ENCODE measurements around the gene KY. TPM values are rescaled to one million over a fixed set of nuclear protein-coding genes. Genes with fewer than 3 reads are reported as not detected.

Gene KY
- total and polyA plus RNA-seq, 4 donors: 0.05 to 0.08 TPM; not detected in 2

GRCh38 chr3:134658555-134658954 lies 7.7 kb upstream of the KY start:
- TF ChIP-seq FOXA2 (IDR thresholded peaks at IDR 0.05): no peak
- Histone ChIP-seq H3K9me3 (ENCODE audit: control insufficient read depth in 4 of 4, low read length in 3 of 4) (peaks cover 0 to 4% (median 1%) of the 10 kb centered on the region in 4 donors), H3K27ac (ENCODE audit: low read depth in 1 of 2, low read length in 2 of 2) (no peak overlapping the region), H3K4me1 (ENCODE audit: control insufficient read depth in 4 of 4, insufficient read depth in 4 of 4, low read length in 3 of 4) (no peaks in the 10 kb centered on the region), H3K4me3 (ENCODE audit: low read depth in 1 of 3, low read length in 3 of 3) (no peak overlapping the region), H3K9ac (ENCODE audit: low read depth in 1 of 2, low read length in 2 of 2) (no peak overlapping the region), H3K27me3 (ENCODE audit: control insufficient read depth in 4 of 4, insufficient read depth in 4 of 4, low read length in 3 of 4) (no peaks in the 10 kb centered on the region), H3K36me3 (ENCODE audit: control insufficient read depth in 4 of 4, insufficient read depth in 3 of 4, low read depth in 1 of 4, low read length in 3 of 4) (no peaks in the 10 kb centered on the region)
- no peak for DNase-seq (ENCODE audit: low spot score)
- WGBS: 80% methylated on average over 5 of the region's 5 CpGs

GRCh38 chr3:134656211-134656800 lies 5.5 kb upstream of the KY start:
- Histone ChIP-seq H3K9ac (ENCODE audit: low read depth in 1 of 2, low read length in 2 of 2) (no peak overlapping the region), H3K9me3 (ENCODE audit: control insufficient read depth in 4 of 4, low read length in 3 of 4) (peaks cover 0 to 2% (median 0%) of the 10 kb centered on the region in 4 donors), H3K4me3 (ENCODE audit: low read depth in 1 of 3, low read length in 3 of 3) (no peak overlapping the region), H3K4me1 (ENCODE audit: control insufficient read depth in 4 of 4, insufficient read depth in 4 of 4, low read length in 3 of 4) (peaks cover 0 to 2% (median under 1%) of the 10 kb centered on the region in 4 donors), H3K27ac (ENCODE audit: low read depth in 1 of 2, low read length in 2 of 2) (no peak overlapping the region), H3K27me3 (ENCODE audit: control insufficient read depth in 4 of 4, insufficient read depth in 4 of 4, low read length in 3 of 4) (peaks cover 0 to 2% (median 0%) of the 10 kb centered on the region in 4 donors), H3K36me3 (ENCODE audit: control insufficient read depth in 4 of 4, insufficient read depth in 3 of 4, low read depth in 1 of 4, low read length in 3 of 4) (no peaks in the 10 kb centered on the region)
- DNase-seq (ENCODE audit: low spot score): peak; percentile 4
- TF ChIP-seq RXRA (IDR thresholded peaks at IDR 0.05) (no peak), REST (IDR thresholded peaks at IDR 0.05) (no peak), GABPA (IDR thresholded peaks at IDR 0.05 in 1 of 2, conservative IDR thresholded peaks at IDR 0.05 in 1 of 2) (no peak), YY1 (IDR thresholded peaks at IDR 0.05) (no peak), TAF1 (conservative IDR thresholded peaks at IDR 0.05) (no peak), HNF4G (IDR thresholded peaks at IDR 0.05) (no peak), ATF3 (IDR thresholded peaks at IDR 0.05) (no peak), FOXA1 (IDR thresholded peaks at IDR 0.05) (no peak), NR2F2 (IDR thresholded peaks at IDR 0.05) (no peak), CTCF (IDR thresholded peaks at IDR 0.05; ENCODE audit: low read depth, low read length, missing input control) (no peak), MAX (IDR thresholded peaks at IDR 0.05) (no peak), SP1 (IDR thresholded peaks at IDR 0.05) (no peak), ZBTB33 (IDR thresholded peaks at IDR 0.05) (no peak), JUND (IDR thresholded peaks at IDR 0.05) (no peak), FOXA2 (IDR thresholded peaks at IDR 0.05) (no peak), HNF4A (conservative IDR thresholded peaks at IDR 0.05) (no peak), EGR1 (IDR thresholded peaks at IDR 0.05; ENCODE audit: low read depth in 2 of 2) (no peak), RAD21 (IDR thresholded peaks at IDR 0.05) (no peak)
- WGBS: 75% methylated on average over 7 of the region's 7 CpGs

Data from liver (tissue), 9 donors.